ENCODE data around the gene KIAA1671.

The KIAA1671 gene

DNA sequence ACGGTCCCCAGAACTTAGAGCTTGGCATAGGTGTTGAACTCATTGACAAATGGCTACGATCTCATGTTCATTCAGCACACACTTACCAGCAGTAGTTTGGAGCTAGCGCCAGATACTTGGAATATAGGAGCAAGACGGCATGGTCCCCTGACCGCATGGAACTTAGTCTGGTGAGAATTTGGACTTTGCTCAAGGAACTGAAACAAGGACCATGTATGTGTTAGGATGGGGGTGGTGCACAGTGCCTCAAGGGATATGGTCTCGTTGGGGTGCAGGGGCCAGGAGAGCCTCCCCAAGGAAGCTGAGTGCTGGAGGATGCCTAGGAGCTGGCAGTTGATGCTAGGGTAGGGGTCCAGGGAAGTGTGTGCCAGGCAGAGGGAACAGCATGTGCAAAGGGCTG is 119.2 kb downstream of the KIAA1671 start:
- Mint-ChIP-seq H3K4me3 (no peak overlapping the region), H3K36me3 (ENCODE audit: low read depth) (no peaks in the 10 kb centered on the region), H3K4me1 (peaks cover 20% of the 10 kb centered on the region), H3K27ac (no peak overlapping the region), H3K27me3 (ENCODE audit: low read depth, poor library complexity) (peaks cover 6% of the 10 kb centered on the region), H3K9me3 (no peaks in the 10 kb centered on the region)
- TF ChIP-seq, protein P1, sequence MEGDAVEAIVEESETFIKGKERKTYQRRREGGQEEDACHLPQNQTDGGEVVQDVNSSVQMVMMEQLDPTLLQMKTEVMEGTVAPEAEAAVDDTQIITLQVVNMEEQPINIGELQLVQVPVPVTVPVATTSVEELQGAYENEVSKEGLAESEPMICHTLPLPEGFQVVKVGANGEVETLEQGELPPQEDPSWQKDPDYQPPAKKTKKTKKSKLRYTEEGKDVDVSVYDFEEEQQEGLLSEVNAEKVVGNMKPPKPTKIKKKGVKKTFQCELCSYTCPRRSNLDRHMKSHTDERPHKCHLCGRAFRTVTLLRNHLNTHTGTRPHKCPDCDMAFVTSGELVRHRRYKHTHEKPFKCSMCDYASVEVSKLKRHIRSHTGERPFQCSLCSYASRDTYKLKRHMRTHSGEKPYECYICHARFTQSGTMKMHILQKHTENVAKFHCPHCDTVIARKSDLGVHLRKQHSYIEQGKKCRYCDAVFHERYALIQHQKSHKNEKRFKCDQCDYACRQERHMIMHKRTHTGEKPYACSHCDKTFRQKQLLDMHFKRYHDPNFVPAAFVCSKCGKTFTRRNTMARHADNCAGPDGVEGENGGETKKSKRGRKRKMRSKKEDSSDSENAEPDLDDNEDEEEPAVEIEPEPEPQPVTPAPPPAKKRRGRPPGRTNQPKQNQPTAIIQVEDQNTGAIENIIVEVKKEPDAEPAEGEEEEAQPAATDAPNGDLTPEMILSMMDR (IDR thresholded peaks at IDR 0.05), result no peak
- DNase-seq, result no peak

DNA sequence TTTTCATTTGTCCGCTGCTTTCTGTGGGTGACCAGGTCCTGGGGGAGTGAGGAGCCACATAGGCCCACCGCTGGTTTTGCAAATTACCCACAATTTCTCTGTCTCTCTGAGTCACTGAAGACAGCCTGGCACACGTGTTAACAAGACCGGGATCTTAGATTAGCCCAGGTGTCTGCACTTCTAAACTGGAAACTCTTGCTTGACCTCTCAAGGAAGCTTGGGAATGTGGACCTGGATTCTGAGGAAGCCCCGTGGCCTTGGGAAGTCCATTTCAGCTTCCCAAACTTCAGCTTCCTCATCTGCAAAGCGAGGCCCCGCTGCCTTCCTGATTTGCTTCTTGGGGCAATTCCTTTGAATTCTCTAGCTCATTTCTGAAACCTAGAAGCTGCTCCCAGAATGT is 119.9 kb downstream of the KIAA1671 start:
- Mint-ChIP-seq H3K27ac (no peak overlapping the region), H3K4me3 (no peak overlapping the region), H3K27me3 (ENCODE audit: low read depth, poor library complexity) (peaks cover 3% of the 10 kb centered on the region), H3K4me1 (peaks cover 18% of the 10 kb centered on the region), H3K9me3 (no peaks in the 10 kb centered on the region), H3K36me3 (ENCODE audit: low read depth) (no peaks in the 10 kb centered on the region)
- no peak for DNase-seq
- TF ChIP-seq, protein P1 (IDR thresholded peaks at IDR 0.05), result no peak

DNA sequence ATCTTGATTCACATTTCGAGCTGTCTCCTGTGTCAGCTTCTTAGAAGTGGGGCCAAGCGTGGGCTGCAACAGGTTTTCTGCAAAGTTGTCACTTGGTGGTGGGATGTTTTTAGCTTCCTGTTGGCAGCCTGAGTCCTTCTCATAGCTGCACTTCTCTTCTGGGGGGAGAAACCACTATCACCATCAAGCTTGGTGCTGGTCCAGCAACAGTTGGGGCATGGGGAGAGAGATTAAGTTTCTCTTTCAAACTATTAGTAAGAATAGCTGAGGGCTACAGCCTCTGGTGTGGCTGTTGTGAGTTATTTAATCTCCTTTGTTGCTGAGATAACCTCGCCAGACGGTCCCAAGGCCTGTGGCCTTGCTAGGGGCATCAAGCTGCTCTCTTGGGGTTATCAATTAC is 123.8 kb downstream of the KIAA1671 start:
- TF ChIP-seq, protein P1 (IDR thresholded peaks at IDR 0.05), result no peak
- peaks cover 3% of the 10 kb centered on the region for H3K27me3 Mint-ChIP-seq (ENCODE audit: low read depth, poor library complexity)
- no peaks in the 10 kb centered on the region for H3K9me3 Mint-ChIP-seq
- no peak for DNase-seq
- H3K4me3 Mint-ChIP-seq, result no peak overlapping the region
- no peak overlapping the region for H3K27ac Mint-ChIP-seq
- peaks cover 11% of the 10 kb centered on the region for H3K4me1 Mint-ChIP-seq
- no peaks in the 10 kb centered on the region for H3K36me3 Mint-ChIP-seq (ENCODE audit: low read depth)

DNA sequence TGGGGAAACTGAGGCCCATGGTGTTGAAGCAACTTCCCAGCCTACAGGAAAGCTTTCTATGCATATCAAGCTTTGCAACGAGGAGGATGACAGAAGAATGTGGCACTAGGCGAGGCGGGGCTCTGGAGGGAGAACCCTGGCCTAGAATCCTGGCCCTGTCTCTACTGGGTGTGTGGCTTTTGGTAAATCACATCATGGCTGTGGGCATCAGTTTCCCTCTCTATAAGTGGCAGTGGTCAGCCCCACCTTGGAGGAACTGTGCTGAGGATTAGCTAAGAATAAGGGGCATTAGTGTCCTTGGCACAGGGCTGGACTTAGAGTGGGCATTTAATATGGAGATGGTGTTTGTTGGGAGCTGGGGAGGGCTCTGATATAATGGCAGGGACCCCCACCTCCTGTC is 124.5 kb downstream of the KIAA1671 start:
- TF ChIP-seq, protein P1 (IDR thresholded peaks at IDR 0.05), result no peak
- H3K9me3 Mint-ChIP-seq, result no peaks in the 10 kb centered on the region
- no peak overlapping the region for H3K27ac Mint-ChIP-seq
- H3K4me1 Mint-ChIP-seq, result peaks cover 11% of the 10 kb centered on the region
- no peak for DNase-seq
- H3K36me3 Mint-ChIP-seq (ENCODE audit: low read depth), result no peaks in the 10 kb centered on the region
- no peaks in the 10 kb centered on the region for H3K27me3 Mint-ChIP-seq (ENCODE audit: low read depth, poor library complexity)
- H3K4me3 Mint-ChIP-seq, result no peak overlapping the region

DNA sequence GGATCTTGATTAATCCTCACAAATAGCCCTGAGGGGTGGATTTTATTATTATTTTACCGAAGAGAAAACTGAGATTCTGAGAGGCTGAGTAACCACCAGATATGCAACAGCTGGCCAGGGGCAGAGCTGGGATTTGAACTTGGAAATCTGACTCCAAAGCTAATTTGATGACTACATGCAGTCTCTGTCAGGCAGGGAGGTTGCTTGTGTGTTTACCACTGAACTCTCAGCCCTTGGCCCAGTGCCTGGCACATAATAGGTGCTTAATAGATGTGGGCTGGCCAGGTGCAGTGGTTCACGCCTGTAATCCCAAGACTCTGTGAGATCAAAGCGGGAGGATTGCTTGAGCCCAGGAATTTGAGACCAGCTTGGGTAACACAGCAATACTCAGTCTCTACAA is 125.4 kb downstream of the KIAA1671 start:
- Mint-ChIP-seq H3K4me1 (peaks cover 11% of the 10 kb centered on the region), H3K27me3 (ENCODE audit: low read depth, poor library complexity) (no peaks in the 10 kb centered on the region), H3K9me3 (no peaks in the 10 kb centered on the region), H3K27ac (no peak overlapping the region), H3K4me3 (no peak overlapping the region), H3K36me3 (ENCODE audit: low read depth) (no peaks in the 10 kb centered on the region)
- TF ChIP-seq, protein P1 (IDR thresholded peaks at IDR 0.05), result no peak
- no peak for DNase-seq

DNA sequence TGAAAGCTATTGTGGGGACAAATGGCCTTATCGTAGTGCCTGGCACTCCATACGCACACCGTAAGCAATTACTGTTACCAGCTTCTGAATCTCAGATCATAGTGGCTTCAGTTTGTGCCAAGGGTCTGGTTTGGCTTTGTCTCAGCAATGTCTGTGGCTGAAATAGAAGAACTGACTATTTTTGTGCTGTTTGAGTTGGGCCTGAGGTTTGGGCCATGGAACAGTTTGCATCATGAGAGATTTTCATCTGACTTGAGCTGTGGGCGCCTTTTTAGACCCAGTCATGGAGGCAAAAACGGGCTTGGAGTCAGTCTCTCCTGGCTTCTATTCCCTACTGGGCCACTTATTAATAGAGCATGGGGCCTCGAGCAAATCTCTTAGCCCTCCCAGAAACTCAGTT is 126.1 kb downstream of the KIAA1671 start:
- no peaks in the 10 kb centered on the region for H3K9me3 Mint-ChIP-seq
- H3K27ac Mint-ChIP-seq, result no peak overlapping the region

More for the DNA sequence above, 126.1 kb downstream of the KIAA1671 start:
- Mint-ChIP-seq H3K36me3 (ENCODE audit: low read depth) (no peaks in the 10 kb centered on the region), H3K4me3 (no peak overlapping the region), H3K4me1 (peaks cover 11% of the 10 kb centered on the region), H3K27me3 (ENCODE audit: low read depth, poor library complexity) (no peaks in the 10 kb centered on the region)
- TF ChIP-seq, protein P1 (IDR thresholded peaks at IDR 0.05), result no peak
- DNase-seq, result no peak

Data from nephron progenitor cell (in vitro differentiated cells).